Stimulated activated CD8-positive, alpha-beta memory T cell treated with anti-CD3 and anti-CD28 coated beads, Interleukin-4, amount 100 ng/mL, for 1 hour (primary cell): ENCODE data around the gene TSPAN4.

Experiments used
- DNase-seq, 2 donors: peaks; one replicate each; pipeline ENCODE4 v3.0.0-alpha.2; 2020; ENCODE audit warnings: low read depth in 2 of 2, low spot score in 1 of 2

TSPAN4 gene

DNA sequence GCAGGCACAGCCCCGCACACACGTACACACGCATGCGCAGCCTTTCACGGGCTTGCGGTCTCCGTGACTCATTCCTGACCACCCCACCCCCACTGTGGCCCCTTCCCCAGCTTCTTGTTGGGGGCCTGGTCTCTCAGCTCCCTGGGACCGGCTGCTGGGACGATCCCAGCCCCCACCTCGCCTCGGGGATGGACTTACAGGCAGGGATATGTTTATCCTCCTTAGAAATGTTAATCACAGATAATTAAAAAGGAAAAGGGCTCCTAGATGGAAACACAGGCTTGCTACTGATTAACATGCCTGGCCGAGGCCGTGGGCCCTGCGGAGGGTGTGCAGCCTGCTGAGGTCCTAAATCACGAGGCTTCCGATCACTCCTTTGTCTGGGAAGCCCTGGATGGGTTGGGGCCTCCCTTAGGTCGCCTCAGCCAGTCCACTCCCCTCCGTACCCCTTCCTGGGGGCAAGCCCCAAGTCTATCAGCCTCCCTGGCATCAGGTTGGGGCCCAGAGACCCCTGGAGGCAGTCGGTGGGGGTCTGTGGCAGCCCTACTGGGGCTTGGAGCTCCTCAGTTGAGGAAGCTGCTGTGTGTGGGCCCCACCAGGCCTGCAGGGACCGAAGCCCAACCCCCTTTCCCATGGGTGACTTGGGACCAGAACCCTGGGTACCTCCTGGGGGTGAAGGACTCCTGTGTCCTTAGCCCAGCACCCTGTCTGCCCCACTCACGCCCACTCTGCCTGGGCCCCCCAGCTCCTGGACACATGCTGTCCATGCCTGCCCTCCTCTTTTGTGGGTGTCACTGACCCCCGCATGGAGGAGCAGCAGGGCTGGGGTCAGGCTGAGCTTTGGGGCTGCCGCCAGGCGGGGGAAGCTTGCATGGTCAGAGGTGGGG, 20.6 kb downstream of the TSPAN4 start:
- DNase-seq, result no peak

DNA sequence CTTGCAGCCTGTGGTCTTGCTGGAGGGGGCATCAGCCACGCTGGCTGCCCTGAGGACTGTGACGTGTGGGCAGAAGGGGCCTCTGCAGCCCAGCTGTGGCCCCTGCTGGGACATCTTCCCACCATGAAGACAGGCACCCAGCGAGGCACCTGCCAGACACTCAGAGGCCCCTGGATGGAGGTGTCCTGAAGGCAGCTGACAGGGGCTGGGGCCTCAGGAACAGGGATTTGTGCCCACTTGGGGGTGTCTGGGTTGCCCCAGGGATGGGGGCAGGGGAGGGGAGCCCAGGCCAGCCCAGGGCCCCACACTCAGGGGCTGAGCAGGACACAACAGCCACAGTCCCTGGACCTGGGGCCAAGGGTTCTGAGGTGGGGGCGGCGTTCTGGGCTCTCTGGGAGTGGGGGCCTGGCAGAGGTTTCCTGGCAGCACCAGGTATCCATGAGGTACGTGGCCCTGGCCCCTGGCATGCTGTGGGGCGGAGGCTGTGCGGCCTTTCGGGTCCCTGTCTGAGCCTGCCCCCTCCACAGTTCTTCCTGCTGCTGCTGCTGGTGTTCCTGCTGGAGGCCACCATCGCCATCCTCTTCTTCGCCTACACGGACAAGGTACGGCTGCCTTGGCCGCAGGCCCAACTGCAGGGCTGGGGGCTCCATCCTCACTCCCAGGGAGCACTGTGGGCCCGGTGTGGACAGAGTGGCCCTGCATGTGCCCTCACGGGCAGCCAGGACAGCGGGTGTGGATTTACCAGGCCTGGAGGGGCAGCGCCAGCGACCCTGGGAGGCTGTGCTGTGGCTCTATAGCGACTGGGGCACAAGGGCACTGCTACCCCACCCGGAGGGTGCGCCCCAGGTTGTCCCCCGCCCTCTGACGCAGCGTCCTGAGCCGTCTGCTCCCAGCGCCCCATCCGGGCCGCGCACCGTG, 21.5 kb downstream of the TSPAN4 start:
- no peak for DNase-seq

DNA sequence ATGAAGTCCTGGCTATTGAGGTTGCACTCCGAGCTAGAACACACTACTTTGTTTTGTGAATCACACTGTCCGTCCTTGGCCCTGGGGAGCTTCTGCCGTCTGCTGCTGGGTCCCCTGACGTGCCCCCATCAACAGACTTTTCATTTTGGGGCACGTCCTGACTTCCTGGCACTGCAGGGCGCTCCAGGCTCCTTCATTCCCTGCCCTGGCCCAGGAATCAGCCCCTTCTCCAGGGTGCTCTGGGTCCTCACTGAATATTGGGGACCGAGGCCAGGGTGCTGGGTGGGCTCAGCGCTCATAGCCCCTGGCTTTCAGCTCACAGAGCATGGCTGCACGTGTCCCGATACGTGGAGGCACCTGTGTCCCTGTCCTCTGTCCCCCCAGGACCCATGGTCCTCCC, 22.2 kb downstream of the TSPAN4 start:
- DNase-seq, result no peak

DNA sequence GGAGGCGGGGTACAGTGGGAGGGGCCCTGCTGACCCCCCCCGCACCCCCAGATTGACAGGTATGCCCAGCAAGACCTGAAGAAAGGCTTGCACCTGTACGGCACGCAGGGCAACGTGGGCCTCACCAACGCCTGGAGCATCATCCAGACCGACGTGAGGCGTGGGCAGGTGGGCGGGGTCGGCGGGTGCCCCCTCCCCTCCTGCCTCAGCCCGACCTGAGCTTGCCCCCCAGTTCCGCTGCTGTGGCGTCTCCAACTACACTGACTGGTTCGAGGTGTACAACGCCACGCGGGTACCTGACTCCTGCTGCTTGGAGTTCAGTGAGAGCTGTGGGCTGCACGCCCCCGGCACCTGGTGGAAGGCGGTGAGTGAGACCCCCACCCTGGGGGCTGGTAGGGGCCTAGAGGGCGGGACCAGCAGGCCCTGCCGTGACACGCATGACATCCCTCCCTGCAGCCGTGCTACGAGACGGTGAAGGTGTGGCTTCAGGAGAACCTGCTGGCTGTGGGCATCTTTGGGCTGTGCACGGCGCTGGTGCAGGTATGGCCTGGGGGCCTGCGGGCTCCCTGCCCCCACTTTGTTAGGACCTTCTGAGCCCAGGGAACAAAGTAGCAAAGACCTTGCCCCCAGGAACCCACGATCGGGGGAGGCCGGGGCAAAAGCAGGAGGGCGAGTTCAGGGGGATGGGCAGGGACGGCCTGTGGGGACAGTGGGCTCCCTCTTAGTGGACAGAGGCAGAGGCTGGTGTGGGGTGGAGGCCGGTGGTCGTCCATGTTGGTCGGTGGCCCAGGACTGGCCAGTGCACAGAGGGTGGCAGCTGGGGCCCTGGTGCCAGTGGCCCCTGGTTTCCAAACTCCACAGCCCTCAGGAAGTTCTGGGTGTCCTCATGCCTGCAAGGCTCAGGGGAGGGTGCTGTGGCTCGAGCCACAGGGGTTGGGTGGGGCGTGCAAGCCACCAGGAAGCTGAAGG, 23.1 kb downstream of the TSPAN4 start:
- no peak for DNase-seq

- no peak for DNase-seq
Measured at GRCh38 chr11:866481-866880, 23.8 kb downstream of the TSPAN4 start.

- DNase-seq, result no peak
Measured at GRCh38 chr11:867856-868358, 25.3 kb downstream of the TSPAN4 start.

DNA sequence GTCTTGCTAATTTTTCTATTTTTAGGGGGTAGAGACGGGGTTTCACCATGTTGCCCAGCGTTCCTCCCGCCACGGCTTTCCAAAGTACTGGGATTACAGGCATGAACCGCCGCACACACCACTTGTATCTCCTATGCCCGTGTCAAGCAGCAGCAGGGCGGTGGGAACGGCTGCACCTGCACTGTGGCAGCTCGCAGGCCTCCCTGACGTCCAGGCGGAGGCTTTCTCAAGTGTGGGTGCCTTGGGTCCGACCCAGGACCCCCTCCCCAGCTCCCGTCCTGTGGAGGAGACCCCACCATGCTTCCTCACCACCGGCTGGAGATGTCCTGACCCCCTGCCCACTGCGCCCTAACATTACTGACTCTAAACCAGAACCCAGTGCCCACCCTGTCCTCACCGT, 25.7 kb downstream of the TSPAN4 start:
- no peak for DNase-seq

DNA sequence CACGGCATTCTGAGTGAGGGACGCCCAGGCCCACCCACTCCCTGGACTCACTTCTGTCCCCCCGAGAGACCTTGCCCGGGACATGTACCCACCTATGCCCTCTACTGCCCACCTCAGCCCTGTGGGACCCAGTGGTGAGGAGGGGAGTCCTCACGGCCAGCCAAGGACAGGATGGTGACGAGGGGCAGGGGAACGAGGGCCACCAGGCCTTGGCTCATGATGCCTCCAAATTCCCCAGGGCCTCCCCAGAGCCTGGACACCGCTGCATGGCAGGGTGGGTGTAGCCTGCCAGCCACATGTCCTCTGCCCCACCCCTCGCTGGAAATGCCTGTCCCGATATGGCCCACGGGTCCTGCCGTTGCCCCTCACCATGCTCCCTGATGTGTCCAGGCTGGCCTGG, 26.1 kb downstream of the TSPAN4 start:
- no peak for DNase-seq

DNA sequence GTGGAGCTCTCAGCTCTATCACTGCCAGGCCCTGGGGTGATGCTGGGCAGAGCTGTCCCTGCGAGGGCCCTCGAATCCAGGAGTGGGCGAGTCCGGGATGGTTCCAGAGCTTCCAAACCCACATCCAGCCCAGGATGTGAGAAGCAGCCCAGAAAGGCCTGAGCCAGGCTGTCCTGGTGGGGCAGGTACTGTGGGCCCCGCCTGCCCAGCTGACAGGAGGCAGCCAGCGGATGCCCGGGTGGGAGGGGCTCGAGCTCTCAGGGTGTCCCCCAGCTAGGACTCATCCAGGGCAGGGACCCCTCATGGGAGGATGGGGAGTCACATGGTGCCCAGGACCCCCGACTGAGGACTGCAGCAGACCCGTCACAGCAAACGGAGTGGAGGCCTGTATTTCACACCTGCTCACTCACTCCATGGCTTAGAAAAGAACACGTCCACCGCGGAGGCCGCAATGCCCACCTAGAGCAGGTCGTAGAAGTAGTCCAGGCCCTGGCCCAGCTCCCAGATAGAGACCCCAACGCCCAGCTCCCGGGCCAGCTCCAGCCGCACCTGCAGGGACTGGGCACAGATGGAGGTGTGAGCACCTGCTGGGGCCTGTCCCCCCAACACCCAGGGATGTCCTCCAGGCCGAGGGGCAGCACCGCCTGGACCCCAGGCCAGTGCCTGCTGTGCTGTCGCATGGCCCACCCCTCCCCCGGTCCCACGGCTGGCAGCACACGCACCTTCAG, 26.9 kb downstream of the TSPAN4 start:
- no peak for DNase-seq

DNA sequence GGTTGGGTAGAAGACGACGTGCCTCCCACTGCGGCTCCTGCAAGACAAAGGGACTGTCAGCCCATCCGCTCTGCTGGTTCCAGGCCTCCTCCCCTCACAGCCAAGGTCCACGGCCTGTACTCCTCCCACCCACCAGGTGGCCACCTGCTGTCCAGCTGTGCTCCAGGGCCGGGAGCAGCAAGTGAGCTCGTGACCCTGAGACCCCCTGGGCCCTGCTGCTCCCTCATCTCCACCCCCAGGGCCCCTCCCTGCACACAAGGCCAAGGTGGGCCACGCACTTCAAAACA, 27.4 kb downstream of the TSPAN4 start:
- DNase-seq, result no peak

GRCh38 chr11:870418-870817, 27.8 kb downstream of the TSPAN4 start:
- DNase-seq, result no peak

- no peak for DNase-seq
Measured at GRCh38 chr11:871472-871871, 28.8 kb downstream of the TSPAN4 start.

- no peak for DNase-seq
Measured at GRCh38 chr11:872799-873198, 30.1 kb downstream of the TSPAN4 start.

- no peak for DNase-seq
Measured at GRCh38 chr11:873706-874105, 31.1 kb downstream of the TSPAN4 start.

DNA sequence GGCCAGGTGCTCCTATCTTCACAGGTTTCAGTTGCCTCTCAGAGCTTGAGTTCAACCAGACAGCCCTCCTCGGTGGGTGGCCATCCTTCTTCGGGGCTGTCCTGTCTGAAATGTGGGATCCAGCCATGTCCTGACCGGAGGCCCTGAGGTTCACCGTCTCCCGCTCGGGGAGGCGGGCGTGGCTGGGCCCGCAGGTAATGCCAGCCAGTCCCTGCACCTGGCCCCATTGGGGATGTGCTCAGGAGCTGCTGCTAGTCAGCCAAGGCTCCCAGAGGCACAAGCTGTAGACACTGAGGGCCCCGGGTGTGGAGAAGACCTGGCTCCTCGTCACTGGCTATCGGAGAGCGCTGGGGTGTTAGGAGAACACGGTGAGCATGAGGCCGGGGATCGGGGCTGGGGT, 32.6 kb downstream of the TSPAN4 start:
- DNase-seq, result no peak

DNA sequence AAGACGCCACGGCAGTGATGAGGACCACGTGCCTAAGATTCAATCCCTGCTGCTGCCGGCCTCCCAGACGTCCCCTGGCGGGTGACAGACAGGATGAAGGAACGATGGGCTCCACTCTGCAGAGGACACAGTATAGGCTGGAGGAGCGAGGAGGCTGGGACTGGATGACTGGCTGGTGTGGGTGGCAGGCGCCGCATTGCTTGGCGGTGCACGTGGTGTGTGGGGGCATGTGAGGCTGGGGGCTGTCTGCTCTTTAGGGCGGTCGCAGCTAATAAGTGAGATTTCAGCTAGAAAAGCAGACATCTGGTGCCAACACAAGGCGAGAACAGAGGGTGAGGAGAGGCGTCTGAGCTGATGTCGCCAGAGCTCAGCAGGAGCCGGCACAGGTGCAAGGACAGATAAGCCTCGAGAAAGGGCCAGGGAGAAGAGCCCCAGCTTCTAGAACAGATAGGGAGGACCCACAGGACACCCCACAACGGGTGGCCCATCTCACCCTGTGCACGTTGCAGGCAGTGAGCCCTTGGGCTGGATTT, 33.2 kb downstream of the TSPAN4 start:
- DNase-seq, result no peak

DNA sequence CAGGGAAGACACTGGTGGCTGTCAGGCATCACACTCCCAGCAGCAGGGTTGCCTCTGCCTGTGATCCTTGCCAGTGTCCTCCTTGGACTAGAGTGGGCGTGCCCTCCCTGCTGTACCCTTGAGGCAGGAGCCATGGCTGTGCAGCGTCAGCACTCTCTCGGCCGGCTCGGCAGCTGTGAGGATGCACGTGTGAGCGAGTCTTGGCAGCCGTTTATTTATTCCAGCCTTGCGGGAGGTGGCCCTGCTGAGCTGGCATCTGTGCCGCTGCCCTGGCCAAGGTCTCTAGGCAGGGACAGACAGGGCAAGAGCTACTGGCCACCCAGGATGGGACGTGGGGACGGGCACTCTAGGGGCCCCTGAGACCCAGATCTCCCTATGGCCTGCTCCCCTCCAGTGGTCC, 33.9 kb downstream of the TSPAN4 start:
- DNase-seq, result no peak

- DNase-seq, result no peak
Measured at GRCh38 chr11:877565-877964, 34.9 kb downstream of the TSPAN4 start.

- no peak for DNase-seq
Measured at GRCh38 chr11:880447-880846, 37.8 kb downstream of the TSPAN4 start.

- no peak for DNase-seq
Measured at GRCh38 chr11:882596-882995, 39.9 kb downstream of the TSPAN4 start.
